ENCODE results near the gene ADIG. TPM values are rescaled to one million over a fixed set of nuclear protein-coding genes. Genes with fewer than 3 reads are reported as not detected.

Gene ADIG
- total and polyA plus RNA-seq, 2 donors (not counting 1 experiment from before 2014, with no cell fraction given) = not detected

GRCh38 chr20:38559764-38560163 is 21.2 kb upstream of the ADIG start:
- TF ChIP-seq EZH2 (IDR thresholded peaks at IDR 0.05; ENCODE audit: low read length, missing control alignments) (no peak), CTCF (conservative IDR thresholded peaks at IDR 0.05 in 1 of 2, IDR thresholded peaks at IDR 0.05 in 1 of 2; ENCODE audit: low read depth in 1 of 2, low read length in 2 of 2) (no peak)
- Histone ChIP-seq H3K4me1 (ENCODE audit: control insufficient read depth, extremely low read depth, insufficient read depth, low read length) (no peaks in the 10 kb centered on the region), H3K36me3 (ENCODE audit: control insufficient read depth, insufficient read depth, low read length) (peaks cover 3% of the 10 kb centered on the region), H3K27me3 (ENCODE audit: control insufficient read depth, insufficient read depth, low read length) (no peaks in the 10 kb centered on the region), H4K20me1 (ENCODE audit: control insufficient read depth, extremely low read depth, insufficient read depth, low read length) (no peaks in the 10 kb centered on the region), H3K4me2 (ENCODE audit: extremely low read depth, insufficient read depth, low read length) (no peak overlapping the region), H3K27ac (ENCODE audit: insufficient read depth, low read length) (no peak overlapping the region), H3K79me2 (ENCODE audit: control insufficient read depth, insufficient read depth, low read length) (no peaks in the 10 kb centered on the region), H3K4me3 (replicated peaks in 1 of 4; ENCODE audit: control extremely low read depth in 1 of 4, insufficient read depth in 1 of 4, low read depth in 3 of 4, low read length in 4 of 4) (no peak overlapping the region), H3K9me3 (ENCODE audit: control insufficient read depth, insufficient read depth, low read depth, low read length) (no peaks in the 10 kb centered on the region), H3K9ac (ENCODE audit: insufficient read depth, low read length) (no peak overlapping the region), H2AFZ (ENCODE audit: low read length) (no peak overlapping the region)
- peak in 1 of 2 donors; percentile 39 for DNase-seq (ENCODE audit: low read depth in 2 of 2)

GRCh38 chr20:38563802-38564431 is 17.1 kb upstream of the ADIG start:
- Histone ChIP-seq H3K9me3 (ENCODE audit: control insufficient read depth, insufficient read depth, low read depth, low read length) (no peaks in the 10 kb centered on the region), H3K4me2 (ENCODE audit: extremely low read depth, insufficient read depth, low read length) (no peak overlapping the region), H3K9ac (ENCODE audit: insufficient read depth, low read length) (no peak overlapping the region), H3K27ac (ENCODE audit: insufficient read depth, low read length) (no peak overlapping the region), H3K27me3 (ENCODE audit: control insufficient read depth, insufficient read depth, low read length) (no peaks in the 10 kb centered on the region), H3K36me3 (ENCODE audit: control insufficient read depth, insufficient read depth, low read length) (no peaks in the 10 kb centered on the region), H3K79me2 (ENCODE audit: control insufficient read depth, insufficient read depth, low read length) (no peaks in the 10 kb centered on the region), H2AFZ (ENCODE audit: low read length) (no peak overlapping the region), H4K20me1 (ENCODE audit: control insufficient read depth, extremely low read depth, insufficient read depth, low read length) (no peaks in the 10 kb centered on the region), H3K4me1 (ENCODE audit: control insufficient read depth, extremely low read depth, insufficient read depth, low read length) (no peaks in the 10 kb centered on the region), H3K4me3 (replicated peaks in 1 of 4; ENCODE audit: control extremely low read depth in 1 of 4, insufficient read depth in 1 of 4, low read depth in 3 of 4, low read length in 4 of 4) (no peak overlapping the region)
- TF ChIP-seq CTCF (conservative IDR thresholded peaks at IDR 0.05 in 1 of 2, IDR thresholded peaks at IDR 0.05 in 1 of 2; ENCODE audit: low read depth in 1 of 2, low read length in 2 of 2) (no peak), EZH2 (IDR thresholded peaks at IDR 0.05; ENCODE audit: low read length, missing control alignments) (no peak)
- no peak for DNase-seq (ENCODE audit: low read depth in 2 of 2)

GRCh38 chr20:38564680-38565079 is 16.3 kb upstream of the ADIG start:
- H3K4me2 ChIP-seq (ENCODE audit: extremely low read depth, insufficient read depth, low read length) = no peak overlapping the region
- TF ChIP-seq CTCF (conservative IDR thresholded peaks at IDR 0.05 in 1 of 2, IDR thresholded peaks at IDR 0.05 in 1 of 2; ENCODE audit: low read depth in 1 of 2, low read length in 2 of 2) (no peak), EZH2 (IDR thresholded peaks at IDR 0.05; ENCODE audit: low read length, missing control alignments) (no peak)
- no peak overlapping the region for H3K4me3 ChIP-seq (replicated peaks in 1 of 4; ENCODE audit: control extremely low read depth in 1 of 4, insufficient read depth in 1 of 4, low read depth in 3 of 4, low read length in 4 of 4)
- no peak overlapping the region for H3K9ac ChIP-seq (ENCODE audit: insufficient read depth, low read length)
- no peaks in the 10 kb centered on the region for H3K36me3 ChIP-seq (ENCODE audit: control insufficient read depth, insufficient read depth, low read length)
- no peak overlapping the region for H2AFZ ChIP-seq (ENCODE audit: low read length)
- H4K20me1 ChIP-seq (ENCODE audit: control insufficient read depth, extremely low read depth, insufficient read depth, low read length) = no peaks in the 10 kb centered on the region
- H3K27ac ChIP-seq (ENCODE audit: insufficient read depth, low read length) = no peak overlapping the region
- H3K79me2 ChIP-seq (ENCODE audit: control insufficient read depth, insufficient read depth, low read length) = no peaks in the 10 kb centered on the region
- DNase-seq (ENCODE audit: low read depth in 2 of 2) = no peak
- no peaks in the 10 kb centered on the region for H3K4me1 ChIP-seq (ENCODE audit: control insufficient read depth, extremely low read depth, insufficient read depth, low read length)
- H3K27me3 ChIP-seq (ENCODE audit: control insufficient read depth, insufficient read depth, low read length) = no peaks in the 10 kb centered on the region
- no peaks in the 10 kb centered on the region for H3K9me3 ChIP-seq (ENCODE audit: control insufficient read depth, insufficient read depth, low read depth, low read length)

Data from fibroblast of lung (primary cell).